IPS DF 6.9 (cell line): ENCODE results near the gene RNU2-1.
"Not testable (repeated sequence)": the region's sequence is repeated elsewhere in the genome, so short reads cannot be mapped to it uniquely, and the experiment has no call there.

Experiments
- DNase-seq: peaks from one replicate; pipeline ENCODE4 v3.0.0-alpha.2; 2013; ENCODE audit warnings: low read depth, low spot score
- H3K27ac ChIP-seq: one replicate; pipeline ENCODE4 v1.5.1; 2013; ENCODE audit warnings: low read length, control low read depth
- H3K27me3 ChIP-seq: 2 replicates; pipeline ENCODE4 v1.6.1; 2013; ENCODE audit warnings: mild to moderate bottlenecking, low read length; ENCODE audit not compliant: control insufficient read depth, insufficient read depth
- H3K36me3 ChIP-seq: 2 replicates; pipeline ENCODE4 v1.6.1; 2013; ENCODE audit warnings: low read length; ENCODE audit not compliant: control insufficient read depth, insufficient read depth
- H3K4me1 ChIP-seq: 2 replicates; pipeline ENCODE4 v1.6.1; 2013; ENCODE audit warnings: low read length; ENCODE audit not compliant: control insufficient read depth, insufficient read depth
- H3K4me3 ChIP-seq: 2 replicates; pipeline ENCODE4 v1.5.1; 2013; ENCODE audit warnings: mild to moderate bottlenecking, low read length
- H3K9me3 ChIP-seq: 2 replicates; pipeline ENCODE4 v1.6.1; 2013; ENCODE audit warnings: low read length, inconsistent platforms; ENCODE audit not compliant: control insufficient read depth, insufficient read depth
- WGBS: extraction: QIAGEN DNeasy Blood & Tissue Kit; methylation state at CpG from one replicate; pipeline ENCODE4 v1.1.7; 2013; ENCODE audit warnings: mixed read lengths, missing lambda C conversion rate; ENCODE audit not compliant: insufficient read length, insufficient coverage; 5-methylcytosine and 5-hydroxymethylcytosine counted together

RNU2-1 gene

GRCh38 chr17:43228020-43228782 lies 5.6 kb downstream of the RNU2-1 start, which contains the start of gene CCDC200:
TSS of gene CCDC200 (minus strand) at chr17:43228623. CDS start at chr17:43228554, 69 bp downstream.
- H3K27me3 ChIP-seq, H3K4me3 ChIP-seq, H3K27ac ChIP-seq, H3K4me1 ChIP-seq, H3K9me3 ChIP-seq, DNase-seq, H3K36me3 ChIP-seq: not testable (repeated sequence)
- WGBS: no CpG with 5 or more reads among the region's 7 CpGs

GRCh38 chr17:43226393-43226792 lies 7.4 kb downstream of the RNU2-1 start:
- H3K4me1 ChIP-seq: no peaks in the 10 kb centered on the region
- H3K36me3 ChIP-seq: no peaks in the 10 kb centered on the region
- no peak overlapping the region for H3K27ac ChIP-seq
- no peak for DNase-seq
- no peaks in the 10 kb centered on the region for H3K27me3 ChIP-seq
- H3K4me3 ChIP-seq: no peak overlapping the region
- H3K9me3 ChIP-seq: no peaks in the 10 kb centered on the region
- no CpG with 5 or more reads among the region's 7 CpGs for WGBS

- Histone ChIP-seq H3K27me3 (no peaks in the 10 kb centered on the region), H3K36me3 (no peaks in the 10 kb centered on the region), H3K4me1 (no peaks in the 10 kb centered on the region), H3K4me3 (no peak overlapping the region), H3K9me3 (no peaks in the 10 kb centered on the region), H3K27ac (no peak overlapping the region)
- no peak for DNase-seq
- no CpG with 5 or more reads among the region's 7 CpGs for WGBS
These were observed 9.6 kb downstream of the RNU2-1 start for GRCh38 chr17:43224146-43224705.

- Histone ChIP-seq H3K27me3 (no peaks in the 10 kb centered on the region), H3K4me1 (no peaks in the 10 kb centered on the region), H3K4me3 (no peak overlapping the region), H3K9me3 (no peaks in the 10 kb centered on the region), H3K36me3 (no peaks in the 10 kb centered on the region), H3K27ac (no peak overlapping the region)
- no peak for DNase-seq
- no CpG with 5 or more reads among the region's 9 CpGs for WGBS
These were observed 13.2 kb downstream of the RNU2-1 start for GRCh38 chr17:43220511-43221125.

- Histone ChIP-seq H3K27me3 (no peaks in the 10 kb centered on the region), H3K4me1 (no peaks in the 10 kb centered on the region), H3K36me3 (no peaks in the 10 kb centered on the region), H3K4me3 (no peak overlapping the region), H3K27ac (no peak overlapping the region), H3K9me3 (no peaks in the 10 kb centered on the region)
- DNase-seq: no peak
- WGBS: no CpG with 5 or more reads among the region's 8 CpGs
These were observed 13.9 kb downstream of the RNU2-1 start for GRCh38 chr17:43219746-43220380.

GRCh38 chr17:43219001-43219400 lies 14.8 kb downstream of the RNU2-1 start:
- no peaks in the 10 kb centered on the region for H3K9me3 ChIP-seq
- DNase-seq: no peak
- no peaks in the 10 kb centered on the region for H3K36me3 ChIP-seq
- WGBS: no CpG with 5 or more reads among the region's 2 CpGs
- H3K27me3 ChIP-seq: no peaks in the 10 kb centered on the region
- no peaks in the 10 kb centered on the region for H3K4me1 ChIP-seq
- no peak overlapping the region for H3K27ac ChIP-seq
- H3K4me3 ChIP-seq: no peak overlapping the region

- Histone ChIP-seq H3K4me3 (no peak overlapping the region), H3K4me1 (peaks cover 3% of the 10 kb centered on the region; the same call in 1 of the 2 replicates), H3K36me3 (no peaks in the 10 kb centered on the region), H3K9me3 (no peaks in the 10 kb centered on the region), H3K27ac (no peak overlapping the region), H3K27me3 (no peaks in the 10 kb centered on the region)
- no CpG with 5 or more reads among the region's 2 CpGs for WGBS
- DNase-seq: no peak
These were observed 16.1 kb downstream of the RNU2-1 start for GRCh38 chr17:43217614-43218087.

- no peaks in the 10 kb centered on the region for H3K27me3 ChIP-seq
These were observed 16.8 kb downstream of the RNU2-1 start for GRCh38 chr17:43216762-43217613.

GRCh38 chr17:43216369-43216761 lies 17.4 kb downstream of the RNU2-1 start:
- DNase-seq: no peak
- Histone ChIP-seq H3K4me1 (peaks cover 3% of the 10 kb centered on the region; the same call in 1 of the 2 replicates), H3K9me3 (no peaks in the 10 kb centered on the region), H3K36me3 (no peaks in the 10 kb centered on the region), H3K27me3 (no peaks in the 10 kb centered on the region), H3K27ac (no peak overlapping the region), H3K4me3 (no peak overlapping the region)
- no CpG with 5 or more reads among the region's 4 CpGs for WGBS

More at GRCh38 chr17:43216762-43217613, 16.8 kb downstream of the RNU2-1 start:
- DNase-seq: no peak
- no peaks in the 10 kb centered on the region for H3K36me3 ChIP-seq
- H3K9me3 ChIP-seq: no peaks in the 10 kb centered on the region
- no CpG with 5 or more reads among the region's 4 CpGs for WGBS
- peaks cover 3% of the 10 kb centered on the region; the same call in 1 of the 2 replicates for H3K4me1 ChIP-seq
- no peak overlapping the region for H3K4me3 ChIP-seq
- H3K27ac ChIP-seq: no peak overlapping the region
